RWPE2 (cell line): Measurements from ENCODE around the gene LRMDA.

Experiments used
- ATAC-seq: fragments of 200-7000 bp; cut with Tn5 transposase; 3 replicates; pipeline ENCODE4 v1.9.1; 2021; ENCODE audit warnings: low read depth
- DNase-seq: peaks from one replicate; pipeline ENCODE4 v3.0.0-alpha.2; 2020; ENCODE audit warnings: low spot score
- H3K27ac ChIP-seq: fragments of 450-650 bp; 2 replicates; pipeline ENCODE4 v1.5.1; 2017; ENCODE audit warnings: mild to moderate bottlenecking; ENCODE audit not compliant: poor library complexity, severe bottlenecking
- H3K27me3 ChIP-seq: fragments of 250-450 bp; sonication (Bioruptor Pico); 2 replicates; pipeline ENCODE4 v1.5.1; 2021; ENCODE audit warnings: mild to moderate bottlenecking, moderate library complexity; ENCODE audit not compliant: insufficient read depth, poor library complexity, severe bottlenecking
- H3K36me3 ChIP-seq: fragments of 250-450 bp; sonication (Bioruptor Pico); 2 replicates; pipeline ENCODE4 v1.5.1; 2020; ENCODE audit warnings: low read depth, mild to moderate bottlenecking, moderate library complexity
- H3K4me1 ChIP-seq: fragments of 250-450 bp; sonication (Bioruptor Pico); 2 replicates; pipeline ENCODE4 v1.5.1; 2021; ENCODE audit warnings: mild to moderate bottlenecking, moderate library complexity; ENCODE audit not compliant: insufficient read depth, poor library complexity, severe bottlenecking
- H3K4me3 ChIP-seq: fragments of 250-450 bp; sonication (Bioruptor Pico); 2 replicates; pipeline ENCODE4 v1.5.1; 2021; ENCODE audit warnings: mild to moderate bottlenecking, moderate library complexity; ENCODE audit not compliant: severe bottlenecking
- H3K9me3 ChIP-seq: fragments of 250-450 bp; sonication (Bioruptor Pico); 2 replicates; pipeline ENCODE4 v1.5.1; 2021; ENCODE audit warnings: mild to moderate bottlenecking, moderate library complexity; ENCODE audit not compliant: severe bottlenecking
- TF ChIP-seq, protein P1 (sequence below): fragments of 450-650 bp; IDR thresholded peaks from one replicate; pipeline ENCODE4 v1.5.1; 2017; ENCODE audit warnings: mild to moderate bottlenecking, moderate library complexity; ENCODE audit not compliant: poor library complexity, severe bottlenecking

The LRMDA gene

DNA sequence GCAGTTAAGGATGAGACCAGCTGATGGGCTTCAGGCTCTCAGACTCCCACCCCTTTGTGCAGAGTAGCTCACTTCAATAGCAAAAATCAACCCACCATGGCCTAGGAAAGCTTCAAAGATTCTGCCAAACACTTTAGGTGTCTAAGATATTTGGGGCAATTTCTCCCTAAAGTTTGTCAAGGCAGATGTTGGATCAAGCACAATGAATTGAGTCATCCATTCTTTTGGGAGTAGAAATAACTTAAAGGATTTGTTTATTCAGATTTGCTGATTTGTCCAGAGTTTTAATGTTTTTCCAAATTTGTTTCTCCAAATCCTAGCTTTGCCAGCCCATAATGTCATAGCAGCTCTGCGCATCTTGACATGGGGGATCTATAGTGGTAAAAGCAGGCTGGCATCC lies 855.1 kb downstream of the LRMDA start:
- ATAC-seq (no peak), DNase-seq (no peak)
- TF ChIP-seq, protein P1, sequence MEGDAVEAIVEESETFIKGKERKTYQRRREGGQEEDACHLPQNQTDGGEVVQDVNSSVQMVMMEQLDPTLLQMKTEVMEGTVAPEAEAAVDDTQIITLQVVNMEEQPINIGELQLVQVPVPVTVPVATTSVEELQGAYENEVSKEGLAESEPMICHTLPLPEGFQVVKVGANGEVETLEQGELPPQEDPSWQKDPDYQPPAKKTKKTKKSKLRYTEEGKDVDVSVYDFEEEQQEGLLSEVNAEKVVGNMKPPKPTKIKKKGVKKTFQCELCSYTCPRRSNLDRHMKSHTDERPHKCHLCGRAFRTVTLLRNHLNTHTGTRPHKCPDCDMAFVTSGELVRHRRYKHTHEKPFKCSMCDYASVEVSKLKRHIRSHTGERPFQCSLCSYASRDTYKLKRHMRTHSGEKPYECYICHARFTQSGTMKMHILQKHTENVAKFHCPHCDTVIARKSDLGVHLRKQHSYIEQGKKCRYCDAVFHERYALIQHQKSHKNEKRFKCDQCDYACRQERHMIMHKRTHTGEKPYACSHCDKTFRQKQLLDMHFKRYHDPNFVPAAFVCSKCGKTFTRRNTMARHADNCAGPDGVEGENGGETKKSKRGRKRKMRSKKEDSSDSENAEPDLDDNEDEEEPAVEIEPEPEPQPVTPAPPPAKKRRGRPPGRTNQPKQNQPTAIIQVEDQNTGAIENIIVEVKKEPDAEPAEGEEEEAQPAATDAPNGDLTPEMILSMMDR: no peak
- no peak overlapping the region for H3K4me3 ChIP-seq
- no peaks in the 10 kb centered on the region for H3K9me3 ChIP-seq
- H3K36me3 ChIP-seq: no peaks in the 10 kb centered on the region
- H3K27ac ChIP-seq: no peak overlapping the region
- peaks cover 13% of the 10 kb centered on the region for H3K4me1 ChIP-seq
- no peaks in the 10 kb centered on the region for H3K27me3 ChIP-seq

DNA sequence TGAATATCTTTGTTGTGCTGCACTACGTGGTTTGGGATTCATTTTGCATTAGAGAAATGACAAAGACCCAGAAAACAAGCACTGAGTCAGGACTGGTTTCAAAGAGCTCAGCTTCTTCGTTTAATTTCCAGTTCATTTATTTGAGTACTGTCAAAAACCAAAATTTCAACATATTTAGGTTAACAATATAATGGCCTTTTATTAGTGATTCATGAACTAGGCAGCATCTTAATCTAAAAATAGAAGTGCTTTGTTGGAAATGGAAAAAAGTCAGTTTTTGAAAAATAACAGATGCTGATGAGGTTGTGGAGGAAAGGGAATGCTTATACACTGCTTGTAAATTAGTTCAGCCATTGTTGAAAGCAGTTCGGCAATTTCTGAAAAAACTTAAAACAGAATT lies 856.4 kb downstream of the LRMDA start:
- Histone ChIP-seq H3K27me3 (no peaks in the 10 kb centered on the region), H3K27ac (no peak overlapping the region), H3K4me3 (no peak overlapping the region), H3K4me1 (peaks cover 13% of the 10 kb centered on the region), H3K9me3 (no peaks in the 10 kb centered on the region), H3K36me3 (no peaks in the 10 kb centered on the region)
- TF ChIP-seq, protein P1: no peak
- no peak for ATAC-seq
- no peak for DNase-seq

DNA sequence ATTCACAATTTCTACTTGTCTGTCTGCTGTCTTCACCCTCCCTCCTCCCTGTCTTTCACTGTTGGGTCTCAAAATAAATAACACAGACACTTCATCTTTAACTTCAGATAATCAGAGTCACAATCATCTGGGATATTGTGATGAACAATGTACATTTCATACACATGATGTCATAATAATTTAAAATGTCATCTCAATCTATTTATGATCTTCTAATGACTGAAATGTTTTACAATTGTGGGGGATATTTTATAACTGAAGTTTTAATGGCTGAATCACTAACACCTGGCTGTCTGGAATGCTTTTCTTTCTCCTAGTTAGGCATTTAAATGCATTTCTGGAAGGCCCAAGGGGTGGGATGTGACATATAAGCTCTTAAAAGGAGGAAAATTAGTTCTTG lies 859.8 kb downstream of the LRMDA start:
- peaks cover 5% of the 10 kb centered on the region for H3K4me1 ChIP-seq
- peak overlapping the region; percentile 61 for H3K27ac ChIP-seq
- DNase-seq (no peak), ATAC-seq (peak; percentile 60; the same call in 1 of the 3 replicates)
- TF ChIP-seq, protein P1: no peak
- no peaks in the 10 kb centered on the region for H3K27me3 ChIP-seq
- no peak overlapping the region for H3K4me3 ChIP-seq
- no peaks in the 10 kb centered on the region for H3K36me3 ChIP-seq
- no peaks in the 10 kb centered on the region for H3K9me3 ChIP-seq

DNA sequence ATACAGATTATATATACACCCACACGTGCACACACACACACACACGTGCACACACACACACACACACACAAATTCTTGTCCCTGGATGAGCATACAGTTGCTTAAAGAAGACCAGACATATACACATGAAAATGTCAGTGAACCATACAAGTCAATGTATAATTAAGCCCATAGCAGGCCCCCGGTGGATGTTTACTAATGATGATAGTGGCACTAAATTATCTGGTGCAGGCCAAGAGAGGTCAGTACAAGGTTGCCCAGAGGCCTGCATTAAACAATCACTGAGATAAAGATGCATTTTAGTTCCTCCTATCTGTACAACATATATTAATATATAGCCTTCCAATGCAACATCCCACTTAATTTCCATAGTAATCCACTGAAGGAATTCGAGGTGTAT lies 860.5 kb downstream of the LRMDA start:
- TF ChIP-seq, protein P1: no peak
- peak overlapping the region; percentile 61 for H3K27ac ChIP-seq
- no peaks in the 10 kb centered on the region for H3K9me3 ChIP-seq
- H3K27me3 ChIP-seq: no peaks in the 10 kb centered on the region
- DNase-seq (no peak), ATAC-seq (no peak)
- no peaks in the 10 kb centered on the region for H3K36me3 ChIP-seq
- H3K4me1 ChIP-seq: peaks cover 5% of the 10 kb centered on the region
- H3K4me3 ChIP-seq: no peak overlapping the region

DNA sequence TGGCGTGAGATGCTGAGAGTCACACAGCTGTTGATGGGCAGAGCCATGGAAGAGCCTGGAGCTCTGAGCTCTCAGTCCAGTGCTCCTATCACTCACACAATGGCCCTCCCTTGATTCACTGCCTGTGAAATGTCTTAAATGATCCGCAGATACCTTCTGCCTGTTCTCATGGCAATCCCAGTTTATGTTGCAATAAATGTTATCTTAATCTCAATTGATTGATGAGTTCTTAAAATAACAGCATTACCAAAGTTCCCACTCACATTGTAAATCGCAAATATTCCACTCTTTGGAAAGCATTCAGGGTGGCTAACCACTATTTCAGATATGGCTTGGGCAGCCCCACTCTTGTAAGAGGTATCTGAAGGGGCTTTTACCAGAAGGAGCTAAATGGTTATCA lies 865.5 kb downstream of the LRMDA start:
- no peak for ATAC-seq
- DNase-seq: no peak
- Histone ChIP-seq H3K4me1 (no peaks in the 10 kb centered on the region), H3K27me3 (no peaks in the 10 kb centered on the region), H3K4me3 (no peak overlapping the region), H3K27ac (no peak overlapping the region), H3K9me3 (no peaks in the 10 kb centered on the region), H3K36me3 (no peaks in the 10 kb centered on the region)
- TF ChIP-seq, protein P1: no peak
